ENCODE data around the gene PLCD3. TPM values are rescaled to one million over a fixed set of nuclear protein-coding genes. Genes with fewer than 3 reads are reported as not detected.
A peak's percentile ranks its signal among the peaks of the same experiment; 100 is the strongest.

PLCD3 gene
- total and polyA plus RNA-seq, 10 of the 15 experiments (the other 5 are each of a cell fraction or from before 2014, with no cell fraction given): 0.02 to 1.6 (median 0.44) TPM

DNA sequence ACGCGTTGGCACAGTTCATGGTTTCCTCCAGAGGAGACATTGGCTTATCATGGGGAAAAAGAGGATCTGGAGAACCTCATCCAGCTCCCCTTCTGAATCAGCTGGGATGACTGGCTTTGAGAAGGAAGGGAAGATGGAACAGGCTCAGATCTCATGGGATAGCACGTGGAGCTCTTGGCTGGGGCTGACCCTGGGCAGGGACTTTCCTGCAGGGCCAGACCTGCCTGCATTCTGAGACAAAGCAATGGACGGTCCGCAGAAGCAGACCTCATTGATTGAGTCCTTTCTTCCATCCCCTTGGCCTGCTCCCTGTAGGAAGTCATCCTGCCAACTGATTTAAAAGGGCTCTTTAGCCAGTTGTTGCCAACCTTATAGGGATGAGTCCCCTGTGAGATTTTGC is 26.2 kb downstream of the PLCD3 start (continued):
- TF ChIP-seq, protein P1, sequence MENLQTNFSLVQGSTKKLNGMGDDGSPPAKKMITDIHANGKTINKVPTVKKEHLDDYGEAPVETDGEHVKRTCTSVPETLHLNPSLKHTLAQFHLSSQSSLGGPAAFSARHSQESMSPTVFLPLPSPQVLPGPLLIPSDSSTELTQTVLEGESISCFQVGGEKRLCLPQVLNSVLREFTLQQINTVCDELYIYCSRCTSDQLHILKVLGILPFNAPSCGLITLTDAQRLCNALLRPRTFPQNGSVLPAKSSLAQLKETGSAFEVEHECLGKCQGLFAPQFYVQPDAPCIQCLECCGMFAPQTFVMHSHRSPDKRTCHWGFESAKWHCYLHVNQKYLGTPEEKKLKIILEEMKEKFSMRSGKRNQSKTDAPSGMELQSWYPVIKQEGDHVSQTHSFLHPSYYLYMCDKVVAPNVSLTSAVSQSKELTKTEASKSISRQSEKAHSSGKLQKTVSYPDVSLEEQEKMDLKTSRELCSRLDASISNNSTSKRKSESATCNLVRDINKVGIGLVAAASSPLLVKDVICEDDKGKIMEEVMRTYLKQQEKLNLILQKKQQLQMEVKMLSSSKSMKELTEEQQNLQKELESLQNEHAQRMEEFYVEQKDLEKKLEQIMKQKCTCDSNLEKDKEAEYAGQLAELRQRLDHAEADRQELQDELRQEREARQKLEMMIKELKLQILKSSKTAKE (IDR thresholded peaks at IDR 0.05; ENCODE audit: low read depth, poor library complexity, severe bottlenecking): no peak
- no peak for TF ChIP-seq PML (IDR thresholded peaks at IDR 0.05; ENCODE audit: low read length)
- TF ChIP-seq, protein P2, sequence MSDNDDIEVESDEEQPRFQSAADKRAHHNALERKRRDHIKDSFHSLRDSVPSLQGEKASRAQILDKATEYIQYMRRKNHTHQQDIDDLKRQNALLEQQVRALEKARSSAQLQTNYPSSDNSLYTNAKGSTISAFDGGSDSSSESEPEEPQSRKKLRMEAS (IDR thresholded peaks at IDR 0.05; ENCODE audit: low read depth, low read length): no peak

DNA sequence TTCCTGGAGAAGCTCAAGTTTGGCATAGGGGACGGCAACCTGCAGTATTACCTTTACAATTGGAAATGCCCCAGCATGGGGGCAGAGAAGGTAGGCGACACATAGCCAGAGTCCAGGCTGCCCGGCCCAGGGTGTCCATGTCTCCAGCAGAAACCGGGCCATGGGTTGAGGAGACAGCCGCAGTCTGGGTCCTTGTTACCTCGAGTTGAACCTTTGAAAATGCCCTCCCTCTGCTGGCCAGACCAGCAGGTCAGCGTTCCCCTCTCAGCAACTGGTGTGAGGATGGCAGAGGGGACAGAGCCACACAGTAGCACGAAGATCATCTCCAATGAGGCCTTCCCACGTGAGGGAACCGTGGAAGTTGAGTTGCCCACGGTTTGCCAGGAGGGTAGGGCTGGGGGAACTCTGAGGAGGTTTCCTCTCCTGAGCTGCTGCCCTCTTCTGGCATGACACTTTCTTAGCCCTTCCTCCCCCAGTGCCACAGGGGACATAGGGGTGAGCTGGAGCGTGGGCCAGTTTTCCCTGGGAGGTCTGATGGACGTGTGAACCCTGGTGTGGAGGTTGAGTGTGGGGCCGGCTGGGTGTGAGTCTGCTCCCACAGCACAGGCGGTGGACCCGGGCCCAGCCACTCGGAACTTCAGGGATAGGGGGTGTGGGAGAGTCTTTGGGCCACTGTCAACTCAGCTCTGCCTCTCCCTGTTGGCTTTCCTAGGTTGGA is 27.2 kb downstream of the PLCD3 start:
- Histone ChIP-seq H3K4me3 (no peak overlapping the region), H2AFZ (ENCODE audit: control insufficient read depth, low read depth, low read length) (no peak overlapping the region), H3K79me2 (ENCODE audit: control insufficient read depth, insufficient read depth, low read length) (no peaks in the 10 kb centered on the region), H3K27me3 (replicated peaks in 1 of 2; ENCODE audit: control insufficient read depth in 2 of 2, insufficient read depth in 2 of 2, low read length in 1 of 2) (no peaks in the 10 kb centered on the region), H3K9ac (ENCODE audit: control insufficient read depth, insufficient read depth, low read length) (no peak overlapping the region), H3K4me1 (ENCODE audit: control insufficient read depth, insufficient read depth, low read length) (no peaks in the 10 kb centered on the region), H3K4me2 (ENCODE audit: control insufficient read depth, insufficient read depth) (no peak overlapping the region), H3K36me3 (ENCODE audit: control insufficient read depth in 2 of 2, insufficient read depth in 2 of 2, low read length in 1 of 2) (peaks cover 48 to 51% of the 10 kb centered on the region in 2 experiments), H4K20me1 (ENCODE audit: control insufficient read depth, insufficient read depth) (peaks cover 3% of the 10 kb centered on the region; the same call in 1 of the 2 replicates), H3K9me3 (replicated peaks; ENCODE audit: control insufficient read depth, insufficient read depth, low read length) (no peaks in the 10 kb centered on the region), H3K27ac (ENCODE audit: control insufficient read depth, insufficient read depth) (no peak overlapping the region)
- ChIA-PET POLR2A (no interaction called here), SMC1A (ENCODE audit: uncharacterized antibody, unreplicated experiment) (no interaction called here), RAD21 (ENCODE audit: unreplicated experiment) (no interaction called here), CTCF (interaction anchor here (0.9 to 2.0 kb wide), 6 partner anchors 9 to 185 kb away, joined by 3 to 5 read pairs (median 3); partner anchors contain the start of genes ACBD4 and PLCD3)
- TF ChIP-seq RAD51 (IDR thresholded peaks at IDR 0.05) (no peak), POLR2A (IDR thresholded peaks at IDR 0.05; ENCODE audit: low read depth, low read length) (peak; percentile 36; the same call in 1 of the 2 replicates), POLR2AphosphoS2 (IDR thresholded peaks at IDR 0.05; ENCODE audit: low read depth, low read length) (no peak), TCF3 (IDR thresholded peaks at IDR 0.05; ENCODE audit: borderline replicate concordance, insufficient read depth, low read depth, low read length) (no peak), JUNB (IDR thresholded peaks at IDR 0.05) (no peak), MTA2 (IDR thresholded peaks at IDR 0.05; ENCODE audit: low read depth) (no peak), RAD21 (IDR thresholded peaks at IDR 0.05; ENCODE audit: insufficient read depth, low read depth, low read length) (no peak), SIX5 (IDR thresholded peaks at IDR 0.05; ENCODE audit: low read depth, low read length, severe bottlenecking) (no peak), MYB (IDR thresholded peaks at IDR 0.05; ENCODE audit: borderline replicate concordance, low read depth, low read length) (no peak), CEBPB (IDR thresholded peaks at IDR 0.05; ENCODE audit: borderline replicate concordance in 1 of 2, low read depth in 2 of 2, low read length in 2 of 2) (no peak)
- TF ChIP-seq, protein P3, sequence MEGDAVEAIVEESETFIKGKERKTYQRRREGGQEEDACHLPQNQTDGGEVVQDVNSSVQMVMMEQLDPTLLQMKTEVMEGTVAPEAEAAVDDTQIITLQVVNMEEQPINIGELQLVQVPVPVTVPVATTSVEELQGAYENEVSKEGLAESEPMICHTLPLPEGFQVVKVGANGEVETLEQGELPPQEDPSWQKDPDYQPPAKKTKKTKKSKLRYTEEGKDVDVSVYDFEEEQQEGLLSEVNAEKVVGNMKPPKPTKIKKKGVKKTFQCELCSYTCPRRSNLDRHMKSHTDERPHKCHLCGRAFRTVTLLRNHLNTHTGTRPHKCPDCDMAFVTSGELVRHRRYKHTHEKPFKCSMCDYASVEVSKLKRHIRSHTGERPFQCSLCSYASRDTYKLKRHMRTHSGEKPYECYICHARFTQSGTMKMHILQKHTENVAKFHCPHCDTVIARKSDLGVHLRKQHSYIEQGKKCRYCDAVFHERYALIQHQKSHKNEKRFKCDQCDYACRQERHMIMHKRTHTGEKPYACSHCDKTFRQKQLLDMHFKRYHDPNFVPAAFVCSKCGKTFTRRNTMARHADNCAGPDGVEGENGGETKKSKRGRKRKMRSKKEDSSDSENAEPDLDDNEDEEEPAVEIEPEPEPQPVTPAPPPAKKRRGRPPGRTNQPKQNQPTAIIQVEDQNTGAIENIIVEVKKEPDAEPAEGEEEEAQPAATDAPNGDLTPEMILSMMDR (IDR thresholded peaks at IDR 0.05 in 2 of 3, conservative IDR thresholded peaks at IDR 0.05 in 1 of 3; ENCODE audit: control insufficient read depth in 2 of 3, extremely low read depth in 1 of 3, insufficient read depth in 1 of 3, low read depth in 3 of 3, low read length in 3 of 3): 0 out of 6 replicates have a peak, but pooled peaks of 1 of the 3 experiments have one; percentile 3
- TF ChIP-seq, protein P4, sequence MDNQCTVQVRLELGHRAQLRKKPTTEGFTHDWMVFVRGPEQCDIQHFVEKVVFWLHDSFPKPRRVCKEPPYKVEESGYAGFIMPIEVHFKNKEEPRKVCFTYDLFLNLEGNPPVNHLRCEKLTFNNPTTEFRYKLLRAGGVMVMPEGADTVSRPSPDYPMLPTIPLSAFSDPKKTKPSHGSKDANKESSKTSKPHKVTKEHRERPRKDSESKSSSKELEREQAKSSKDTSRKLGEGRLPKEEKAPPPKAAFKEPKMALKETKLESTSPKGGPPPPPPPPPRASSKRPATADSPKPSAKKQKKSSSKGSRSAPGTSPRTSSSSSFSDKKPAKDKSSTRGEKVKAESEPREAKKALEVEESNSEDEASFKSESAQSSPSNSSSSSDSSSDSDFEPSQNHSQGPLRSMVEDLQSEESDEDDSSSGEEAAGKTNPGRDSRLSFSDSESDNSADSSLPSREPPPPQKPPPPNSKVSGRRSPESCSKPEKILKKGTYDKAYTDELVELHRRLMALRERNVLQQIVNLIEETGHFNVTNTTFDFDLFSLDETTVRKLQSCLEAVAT (IDR thresholded peaks at IDR 0.05): no peak
- BruUV-seq (replicated peaks): no TSS peak
- FAIRE-seq (no peak), ATAC-seq (no peak), DNase-seq (ENCODE audit: low read depth, low spot score) (no peak)
- in situ Hi-C loops (cut with MboI): loop anchor here (10.0 kb wide), 1 partner anchor 180 kb away; no protein-coding TSS in a partner anchor
- 94% methylated on average over 17 of the region's 17 CpGs for WGBS (ENCODE audit: insufficient coverage, insufficient replicate concordance, low lambda C conversion rate, missing lambda C conversion rate)
- intact Hi-C loops (cut with micrococcal nuclease; ENCODE audit: unreplicated experiment): no loop called here
